CD14-positive monocyte (primary cell): ENCODE data around the gene DTWD2. TPM values are rescaled to one million over a fixed set of nuclear protein-coding genes. Genes with fewer than 3 reads are reported as not detected.
A peak's percentile ranks its signal among the peaks of the same experiment; 100 is the strongest.

Experiments
- DNase-seq, 3 donors: peaks; one replicate each; pipeline ENCODE4 v3.0.0-alpha.2; 2011 to 2022
- H2AFZ ChIP-seq: 2 replicates; pipeline ENCODE4 v1.6.0; 2012; ENCODE audit warnings: mild to moderate bottlenecking, low read depth, low read length, inconsistent platforms; ENCODE audit not compliant: insufficient read depth, poor library complexity, severe bottlenecking
- H3K27ac ChIP-seq, 2 donors: 1 replicate in 1 of 2; 2 replicates in 1 of 2; pipeline ENCODE4 v1.5.1; 2012 to 2013; ENCODE audit warnings: low read length in 2 of 2, control low read depth in 1 of 2, inconsistent platforms in 1 of 2, low read depth in 1 of 2, mild to moderate bottlenecking in 1 of 2
- H3K27me3 ChIP-seq, 2 donors: one replicate each; pipeline versions ENCODE4 v1.6.0 to v1.6.1; 2011 to 2013; ENCODE audit warnings: low read length in 2 of 2; ENCODE audit not compliant: control insufficient read depth in 2 of 2, insufficient read depth in 2 of 2
- H3K36me3 ChIP-seq, 2 donors: replicated peaks in 1 of 2; 1 replicate in 1 of 2; 2 replicates in 1 of 2; pipeline versions ENCODE4 v1.5.1 to v1.6.1; 2012 to 2013; ENCODE audit warnings: low read length in 2 of 2, control low read depth in 1 of 2, inconsistent platforms in 1 of 2, mild to moderate bottlenecking in 1 of 2; ENCODE audit not compliant: insufficient read depth in 2 of 2, control insufficient read depth in 1 of 2
- H3K4me1 ChIP-seq, 2 donors: 1 replicate in 1 of 2; 2 replicates in 1 of 2; pipeline versions ENCODE4 v1.5.1 to v1.6.1; 2012 to 2013; ENCODE audit warnings: low read length in 2 of 2, control low read depth in 1 of 2, inconsistent platforms in 1 of 2, mild to moderate bottlenecking in 1 of 2, moderate library complexity in 1 of 2; ENCODE audit not compliant: insufficient read depth in 2 of 2, control insufficient read depth in 1 of 2
- H3K4me2 ChIP-seq: replicated peaks from 2 replicates; pipeline ENCODE3; 2012; ENCODE audit warnings: low read length, moderate library complexity, mild to moderate bottlenecking; ENCODE audit not compliant: poor library complexity, severe bottlenecking; ENCODE audit errors: extremely low read depth
- H3K4me3 ChIP-seq, 3 experiments: fragments of 200-600 bp in 1 of 3; sonication (generic) in 1 of 3; replicated peaks in 1 of 3; 1 replicate in 2 of 3; 2 replicates in 1 of 3; pipeline ENCODE4 v1.5.1; 2011 to 2013; ENCODE audit warnings: low read length in 3 of 3, mild to moderate bottlenecking in 3 of 3, control low read depth in 2 of 3, low read depth in 2 of 3, inconsistent platforms in 1 of 3, moderate library complexity in 1 of 3
- H3K79me2 ChIP-seq: 2 replicates; pipeline ENCODE4 v1.6.0; 2012; ENCODE audit warnings: mild to moderate bottlenecking, control low read depth, inconsistent platforms, low read length, moderate library complexity; ENCODE audit not compliant: insufficient read depth
- H3K9ac ChIP-seq: 2 replicates; pipeline ENCODE4 v1.6.0; 2017; ENCODE audit warnings: low read length, mild to moderate bottlenecking; ENCODE audit not compliant: insufficient read depth, poor library complexity, severe bottlenecking
- H3K9me3 ChIP-seq, 2 donors: replicated peaks in 1 of 2; 1 replicate in 1 of 2; 2 replicates in 1 of 2; pipeline versions ENCODE4 v1.5.1 to v1.6.1; 2012 to 2013; ENCODE audit warnings: low read length in 2 of 2, control low read depth in 1 of 2; ENCODE audit not compliant: control insufficient read depth in 1 of 2, insufficient read depth in 1 of 2
- H4K20me1 ChIP-seq: 2 replicates; pipeline ENCODE4 v1.6.0; 2012; ENCODE audit warnings: mild to moderate bottlenecking, low read length, control low read depth, moderate library complexity; ENCODE audit not compliant: insufficient read depth
- H3K27ac Mint-ChIP-seq, 7 donors: one replicate each; pipeline ENCODE4 v1.8.0; 2020; ENCODE audit warnings: mild to moderate bottlenecking in 7 of 7, mixed read lengths in 7 of 7, moderate library complexity in 6 of 7, inconsistent platforms in 2 of 7
- H3K27me3 Mint-ChIP-seq, 3 donors: one replicate each; pipeline ENCODE4 v1.8.0; 2021 to 2022; ENCODE audit warnings: low read depth in 3 of 3, mild to moderate bottlenecking in 3 of 3, mixed read lengths in 3 of 3, moderate library complexity in 3 of 3, inconsistent platforms in 1 of 3
- H3K36me3 Mint-ChIP-seq, 2 donors: one replicate each; pipeline ENCODE4 v1.8.0; 2020; ENCODE audit warnings: mixed read lengths in 2 of 2, inconsistent platforms in 1 of 2, mild to moderate bottlenecking in 1 of 2
- H3K4me1 Mint-ChIP-seq: one replicate; pipeline ENCODE4 v1.8.0; 2020; ENCODE audit warnings: mild to moderate bottlenecking, mixed read lengths
- H3K4me3 Mint-ChIP-seq, 2 donors: one replicate each; pipeline ENCODE4 v1.8.0; 2020; ENCODE audit warnings: mild to moderate bottlenecking in 2 of 2, mixed read lengths in 2 of 2, moderate library complexity in 1 of 2
- H3K9me3 Mint-ChIP-seq, 7 donors: one replicate each; pipeline ENCODE4 v1.8.0; 2020 to 2022; ENCODE audit warnings: mixed read lengths in 7 of 7, mild to moderate bottlenecking in 6 of 7, moderate library complexity in 6 of 7, inconsistent platforms in 2 of 7
- WGBS: methylation state at CpG from one replicate; pipeline ENCODE4 v1.1.5; 2013; ENCODE audit warnings: missing lambda C conversion rate; ENCODE audit not compliant: insufficient coverage; 5-methylcytosine and 5-hydroxymethylcytosine counted together
- intact Hi-C, 2 donors: fragments of 100-400 bp; cut with micrococcal nuclease; formaldehyde crosslinking; loops; one replicate each; pipeline versions ENCODE4 v1.15.0 to v1.15.1; 2023
- polyA plus RNA-seq, 3 donors: library from polyadenylated mRNA; depleted of rRNA in 1 of 3; unstranded in 2 of 3; stranded (reverse) in 1 of 3; fragments of 300-500 nt in 2 of 3; fragments of >200 nt in 1 of 3; fragmentation: Illumina TruSeq in 2 of 3; gene quantifications; 1 replicate in 2 of 3; 2 replicates in 1 of 3; pipeline ENCODE4 v1.2.3, GENCODE V29; 2012 to 2021
- TF ChIP-seq, protein P1 (sequence below): fragments of 200-600 bp; IDR thresholded peaks from one replicate; pipeline ENCODE4 v1.8.0; 2022; ENCODE audit warnings: antibody characterized with exemption, mild to moderate bottlenecking

DTWD2 gene
- polyA plus RNA-seq, 3 donors, result 1.2 to 2.7 (median 2.5) TPM

DNA sequence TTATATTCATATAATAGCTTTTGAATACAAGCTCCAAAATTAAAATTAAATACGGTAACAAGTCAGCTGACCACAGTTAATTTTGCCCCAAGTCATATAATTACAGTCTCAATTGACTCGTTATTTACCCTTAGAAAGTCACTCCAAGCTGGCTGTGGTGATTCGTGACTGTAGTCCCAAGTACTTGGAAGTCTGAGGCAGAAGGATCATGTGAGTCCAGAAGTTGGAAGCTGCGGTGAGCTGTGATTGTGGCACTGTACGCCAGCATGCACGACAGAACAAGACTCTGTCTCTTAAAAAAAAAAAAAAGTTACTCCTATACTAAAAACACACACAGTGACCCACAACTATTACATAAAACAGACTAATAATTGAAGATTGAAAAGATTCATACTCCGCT, 31.6 kb upstream of the DTWD2 start:
- H3K4me1 ChIP-seq, result peaks cover 62 to 81% of the 10 kb centered on the region in 2 donors
- H3K27ac ChIP-seq, result peak overlapping the region; percentile 57 to 72
- H3K36me3 ChIP-seq, result no peaks in the 10 kb centered on the region
- Mint-ChIP-seq H3K4me1 (peaks cover 54% of the 10 kb centered on the region), H3K9me3 (peaks cover 0 to 2% (median 0%) of the 10 kb centered on the region in 7 donors), H3K27me3 (peaks cover 0 to 1% (median 0%) of the 10 kb centered on the region in 3 donors), H3K4me3 (no peak overlapping the region), H3K36me3 (no peaks in the 10 kb centered on the region), H3K27ac (peak overlapping the region in 6 of 7 donors; percentile 76 to 91 (median 82))
- H3K9ac ChIP-seq, result no peak overlapping the region
- no peak overlapping the region for H2AFZ ChIP-seq
- H3K79me2 ChIP-seq, result no peaks in the 10 kb centered on the region
- H4K20me1 ChIP-seq, result no peaks in the 10 kb centered on the region
- no CpG with 5 or more reads among the region's 7 CpGs for WGBS
- no peaks in the 10 kb centered on the region for H3K27me3 ChIP-seq
- intact Hi-C loops, result loop anchor here in 1 of 2 donors (10.0 kb wide), 1 partner anchor 55 kb away; the partner anchor contains the start of gene DMXL1
- H3K4me2 ChIP-seq, result peak overlapping the region; percentile 56
- TF ChIP-seq, protein P1, sequence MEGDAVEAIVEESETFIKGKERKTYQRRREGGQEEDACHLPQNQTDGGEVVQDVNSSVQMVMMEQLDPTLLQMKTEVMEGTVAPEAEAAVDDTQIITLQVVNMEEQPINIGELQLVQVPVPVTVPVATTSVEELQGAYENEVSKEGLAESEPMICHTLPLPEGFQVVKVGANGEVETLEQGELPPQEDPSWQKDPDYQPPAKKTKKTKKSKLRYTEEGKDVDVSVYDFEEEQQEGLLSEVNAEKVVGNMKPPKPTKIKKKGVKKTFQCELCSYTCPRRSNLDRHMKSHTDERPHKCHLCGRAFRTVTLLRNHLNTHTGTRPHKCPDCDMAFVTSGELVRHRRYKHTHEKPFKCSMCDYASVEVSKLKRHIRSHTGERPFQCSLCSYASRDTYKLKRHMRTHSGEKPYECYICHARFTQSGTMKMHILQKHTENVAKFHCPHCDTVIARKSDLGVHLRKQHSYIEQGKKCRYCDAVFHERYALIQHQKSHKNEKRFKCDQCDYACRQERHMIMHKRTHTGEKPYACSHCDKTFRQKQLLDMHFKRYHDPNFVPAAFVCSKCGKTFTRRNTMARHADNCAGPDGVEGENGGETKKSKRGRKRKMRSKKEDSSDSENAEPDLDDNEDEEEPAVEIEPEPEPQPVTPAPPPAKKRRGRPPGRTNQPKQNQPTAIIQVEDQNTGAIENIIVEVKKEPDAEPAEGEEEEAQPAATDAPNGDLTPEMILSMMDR, result no peak
- no peaks in the 10 kb centered on the region for H3K9me3 ChIP-seq
- DNase-seq, result peak in 2 of 3 donors; percentile 13 to 61
- H3K4me3 ChIP-seq, result peak overlapping the region in 1 of 3 experiments; percentile 50

DNA sequence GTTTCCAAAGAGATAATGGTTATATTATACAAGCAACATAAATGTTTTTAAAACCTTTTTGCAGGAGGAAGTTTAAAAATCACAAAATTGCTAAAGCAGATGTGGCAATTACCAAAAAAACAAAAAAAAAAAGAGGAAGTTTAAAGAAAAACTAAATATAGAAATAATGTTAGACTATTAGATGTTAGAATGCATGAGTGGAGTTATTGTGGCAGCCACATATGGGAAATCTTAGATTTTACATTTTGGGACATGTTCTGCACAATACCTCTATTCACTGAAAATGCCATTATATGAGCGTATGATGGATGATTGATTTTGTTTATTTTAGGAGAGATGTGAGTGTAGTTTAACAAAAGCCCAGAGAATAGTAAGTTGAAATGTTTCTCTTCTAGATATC, 31.2 kb upstream of the DTWD2 start:
- Histone ChIP-seq H3K79me2 (no peaks in the 10 kb centered on the region), H4K20me1 (no peaks in the 10 kb centered on the region), H3K9ac (no peak overlapping the region), H2AFZ (no peak overlapping the region), H3K36me3 (no peaks in the 10 kb centered on the region), H3K4me2 (peak overlapping the region; percentile 56), H3K4me3 (peak overlapping the region in 1 of 3 experiments; percentile 50), H3K4me1 (peaks cover 62 to 81% of the 10 kb centered on the region in 2 donors), H3K27me3 (no peaks in the 10 kb centered on the region), H3K27ac (peak overlapping the region; percentile 70 to 72), H3K9me3 (no peaks in the 10 kb centered on the region)
- TF ChIP-seq, protein P1, result no peak
- Mint-ChIP-seq H3K4me1 (peaks cover 54% of the 10 kb centered on the region), H3K4me3 (peak overlapping the region in 1 of 2 donors; percentile 84), H3K27me3 (peaks cover 0 to 1% (median 0%) of the 10 kb centered on the region in 3 donors), H3K9me3 (peaks cover 0 to 2% (median 0%) of the 10 kb centered on the region in 7 donors), H3K27ac (peak overlapping the region; percentile 76 to 91 (median 90)), H3K36me3 (no peaks in the 10 kb centered on the region)
- DNase-seq, result peak; percentile 23 to 65 (median 57)
- WGBS, result no CpG with 5 or more reads among the region's 1 CpG
- intact Hi-C loops, result loop anchor here in 1 of 2 donors (10.0 kb wide), 1 partner anchor 55 kb away; the partner anchor contains the start of gene DMXL1
